ENCODE measurements around the gene DTX4. TPM values are rescaled to one million over a fixed set of nuclear protein-coding genes. Genes with fewer than 3 reads are reported as not detected.
A peak's percentile ranks its signal among the peaks of the same experiment; 100 is the strongest.

The DTX4 gene
- total RNA-seq, 2 experiments from 2014 or later, result 0.18 to 0.45 TPM

DNA sequence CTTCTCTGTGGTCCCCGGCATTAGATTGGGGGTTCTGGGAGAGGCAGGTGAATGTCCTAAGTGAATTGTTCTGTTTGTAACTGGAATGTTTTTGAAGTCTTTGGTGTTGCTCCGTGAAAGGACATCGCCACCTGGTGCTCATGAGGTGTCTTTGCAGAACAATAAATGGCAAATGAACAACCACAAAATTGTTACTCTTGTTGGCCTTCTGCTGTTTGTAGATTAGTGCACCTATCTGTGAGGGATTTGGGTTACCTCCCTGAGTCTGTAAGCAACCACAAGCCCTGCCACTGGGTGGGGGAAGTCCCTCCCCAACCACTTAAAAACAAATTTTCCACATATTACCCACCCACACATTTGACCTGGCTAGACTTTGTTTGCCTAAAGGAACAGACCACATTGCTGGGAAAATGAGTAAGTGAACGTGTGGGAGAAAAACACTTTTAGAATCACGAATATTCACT, 36.1 kb downstream of the DTX4 start:
- no peak overlapping the region for H3K4me3 Mint-ChIP-seq
- no peaks in the 10 kb centered on the region for H3K36me3 Mint-ChIP-seq (ENCODE audit: low read depth)
- peaks cover 27% of the 10 kb centered on the region for H3K27me3 Mint-ChIP-seq (ENCODE audit: low read depth)
- DNase-seq, result peak; percentile 50
- no peak overlapping the region for H3K27ac Mint-ChIP-seq
- peak; percentile 76 for ATAC-seq
- H3K4me1 Mint-ChIP-seq (ENCODE audit: low read depth), result peaks cover 17% of the 10 kb centered on the region
- no peaks in the 10 kb centered on the region for H3K9me3 Mint-ChIP-seq (ENCODE audit: insufficient read depth)
- ChIA-PET POLR2A (no interaction called here), CTCF (interaction anchor here (3.1 kb wide), 1 partner anchor 37 kb away, joined by 12 read pairs; the partner anchor contains the start of gene DTX4)

DNA sequence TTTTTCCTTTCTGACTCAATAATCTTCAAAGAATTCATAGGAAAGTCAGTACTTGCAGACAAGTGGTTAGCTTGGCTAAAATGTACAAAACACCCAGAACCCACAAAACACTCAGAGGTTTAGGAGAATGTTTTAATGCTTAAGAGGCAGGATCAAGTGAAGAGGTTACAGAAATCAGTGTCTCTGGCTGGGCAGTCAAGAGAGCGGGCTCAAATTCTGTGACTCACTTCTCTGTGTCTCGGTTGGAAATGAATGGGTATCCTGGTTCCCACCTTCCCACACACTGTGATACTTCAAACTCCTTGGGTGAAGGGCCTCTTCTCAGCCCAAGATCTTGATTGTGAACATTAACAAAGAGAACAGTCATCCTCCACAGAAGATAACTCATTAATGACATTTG, 37.0 kb downstream of the DTX4 start:
- H3K9me3 Mint-ChIP-seq (ENCODE audit: insufficient read depth), result no peaks in the 10 kb centered on the region
- no peak for ATAC-seq
- ChIA-PET POLR2A (no interaction called here), CTCF (interaction anchor here (3.1 kb wide), 1 partner anchor 38 kb away, joined by 12 read pairs; the partner anchor contains the start of gene DTX4)
- H3K36me3 Mint-ChIP-seq (ENCODE audit: low read depth), result no peaks in the 10 kb centered on the region
- DNase-seq, result no peak
- H3K4me1 Mint-ChIP-seq (ENCODE audit: low read depth), result peaks cover 17% of the 10 kb centered on the region
- no peak overlapping the region for H3K4me3 Mint-ChIP-seq
- peaks cover 29% of the 10 kb centered on the region for H3K27me3 Mint-ChIP-seq (ENCODE audit: low read depth)
- H3K27ac Mint-ChIP-seq, result no peak overlapping the region

DNA sequence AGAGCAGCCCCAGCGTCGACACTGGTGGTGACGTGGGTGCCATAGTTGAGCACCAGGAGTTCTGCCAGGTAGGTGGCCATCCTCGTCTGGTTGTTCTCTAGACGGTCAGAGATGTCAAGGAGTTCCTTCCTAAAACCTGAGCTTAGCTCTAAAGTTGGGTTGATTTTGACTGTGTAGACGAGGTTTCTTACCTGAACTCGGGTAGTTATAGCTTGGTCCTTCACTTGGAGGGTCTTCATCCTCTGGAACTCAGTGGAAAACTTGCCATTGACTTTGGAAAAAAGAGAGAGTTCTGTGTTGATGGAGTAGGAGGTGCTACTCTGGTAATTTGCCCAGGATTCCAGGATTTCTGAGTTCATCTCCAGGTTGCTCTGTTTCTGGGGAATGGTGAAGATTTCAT, 40.3 kb downstream of the DTX4 start:
- CTCF ChIA-PET, result interaction anchor here (1.1 kb wide), 1 partner anchor 11 kb away, joined by 3 read pairs; no protein-coding TSS in a partner anchor

DNA sequence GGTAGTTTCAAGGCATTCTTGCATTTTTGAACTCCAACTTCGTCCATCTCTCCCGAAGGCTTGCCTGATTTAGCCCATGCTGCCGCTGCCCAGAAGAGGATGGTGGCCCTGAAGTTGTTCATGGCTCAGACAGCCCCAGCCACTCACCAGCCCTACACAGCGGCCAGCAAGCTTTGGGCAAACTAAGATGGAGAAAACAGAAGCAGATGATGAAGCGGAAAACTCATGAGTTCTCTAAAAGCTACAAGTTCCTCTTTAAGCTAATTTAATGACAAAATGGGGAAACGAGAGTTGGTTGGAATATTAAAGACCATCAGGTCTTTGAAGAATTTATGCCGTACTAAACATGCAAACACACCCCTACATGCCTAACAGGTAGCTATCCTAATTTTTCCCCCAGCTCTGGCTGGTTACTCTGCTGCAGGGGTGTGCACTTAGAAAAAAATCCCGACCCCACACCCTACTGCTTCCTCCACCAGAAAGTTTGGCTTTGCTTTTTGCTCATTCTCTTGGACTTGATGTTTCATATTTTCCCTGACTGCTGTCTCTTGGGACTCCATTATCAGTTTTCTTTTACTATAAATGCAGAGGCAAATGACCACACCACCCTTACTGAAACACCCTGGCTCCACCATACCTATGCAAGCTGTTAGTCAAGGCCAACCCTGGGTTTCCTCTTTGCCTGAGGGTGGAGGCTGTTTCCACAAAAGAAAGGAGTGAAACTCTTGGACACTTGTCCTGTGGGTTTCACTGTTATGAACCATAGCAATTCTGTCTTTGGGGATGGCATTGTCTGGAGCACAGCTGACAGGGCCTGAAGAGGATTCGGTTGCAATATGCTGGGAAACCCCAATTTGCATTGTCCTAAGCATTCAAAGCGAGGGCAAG, 41.1 kb downstream of the DTX4 start, which contains the start of gene MPEG1:
Gene MPEG1, minus strand, starts transcription at position 184 of the 888 bp plus-strand sequence. Its CDS starts 62 bp downstream, at position 122.
- no peak for ATAC-seq
- POLR2A ChIA-PET, result no interaction called here
- no peak within 1 kb of the TSS for H3K27ac Mint-ChIP-seq
- H3K36me3 Mint-ChIP-seq (ENCODE audit: low read depth), result no peaks in the 10 kb centered on the region
- CTCF ChIA-PET, result interaction anchor here (1.1 kb wide), 1 partner anchor 11 kb away, joined by 3 read pairs; no protein-coding TSS in a partner anchor
- H3K9me3 Mint-ChIP-seq (ENCODE audit: insufficient read depth), result no peaks in the 10 kb centered on the region
- H3K4me3 Mint-ChIP-seq, result no peak within 1 kb of the TSS
- H3K27me3 Mint-ChIP-seq (ENCODE audit: low read depth), result peaks cover 22% of the 10 kb centered on the region
- DNase-seq, result no peak
- H3K4me1 Mint-ChIP-seq (ENCODE audit: low read depth), result peaks cover 19% of the 10 kb centered on the region

More for the DNA sequence above, 40.3 kb downstream of the DTX4 start:
- H3K9me3 Mint-ChIP-seq (ENCODE audit: insufficient read depth), result no peaks in the 10 kb centered on the region
- ATAC-seq (no peak), DNase-seq (no peak)
- POLR2A ChIA-PET, result no interaction called here
- no peak overlapping the region for H3K27ac Mint-ChIP-seq
- peaks cover 25% of the 10 kb centered on the region for H3K27me3 Mint-ChIP-seq (ENCODE audit: low read depth)
- no peak overlapping the region for H3K4me3 Mint-ChIP-seq
- no peaks in the 10 kb centered on the region for H3K36me3 Mint-ChIP-seq (ENCODE audit: low read depth)
- peaks cover 21% of the 10 kb centered on the region for H3K4me1 Mint-ChIP-seq (ENCODE audit: low read depth)

DNA sequence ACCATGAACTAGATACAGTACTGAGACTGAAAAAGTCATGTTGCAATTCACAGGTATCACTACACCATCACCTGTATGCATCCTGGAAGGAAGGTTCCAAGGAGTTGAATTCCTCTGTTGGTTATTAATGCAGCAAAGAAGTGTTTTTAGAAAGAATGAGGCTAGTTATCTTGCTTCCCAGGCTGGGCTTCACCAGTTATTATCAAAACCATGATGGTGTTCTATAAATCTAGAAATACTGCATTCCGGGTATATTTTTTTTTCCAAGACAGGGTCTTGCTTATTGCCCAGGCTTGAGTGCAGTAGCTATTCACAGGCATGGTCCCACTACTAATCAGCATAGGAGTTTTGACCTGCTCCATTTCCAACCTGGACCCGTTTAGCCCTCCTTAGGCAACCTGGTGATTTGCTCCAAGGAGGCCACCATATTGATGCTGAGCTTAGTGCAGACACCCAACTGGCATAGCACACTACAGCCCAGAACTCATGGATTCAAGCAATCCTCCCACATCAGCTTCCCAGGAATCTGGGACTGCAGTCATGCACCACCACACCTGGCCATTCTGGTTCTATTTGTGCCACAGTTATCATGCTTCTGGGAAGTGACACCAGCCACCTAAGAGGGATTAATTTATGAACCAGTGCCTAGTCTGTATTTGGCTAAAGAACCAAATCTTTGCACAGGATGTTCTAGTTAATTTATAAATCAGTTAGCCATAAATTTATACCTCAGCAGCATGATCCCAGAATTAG, 42.4 kb downstream of the DTX4 start:
- no peaks in the 10 kb centered on the region for H3K9me3 Mint-ChIP-seq (ENCODE audit: insufficient read depth)
- H3K4me1 Mint-ChIP-seq (ENCODE audit: low read depth), result peaks cover 13% of the 10 kb centered on the region
- DNase-seq (no peak), ATAC-seq (no peak)
- POLR2A ChIA-PET, result no interaction called here
- no peaks in the 10 kb centered on the region for H3K36me3 Mint-ChIP-seq (ENCODE audit: low read depth)
- H3K27me3 Mint-ChIP-seq (ENCODE audit: low read depth), result peaks cover 12% of the 10 kb centered on the region
- no peak overlapping the region for H3K4me3 Mint-ChIP-seq
- CTCF ChIA-PET, result interaction anchor here (1.5 kb wide), 1 partner anchor 28 kb away, joined by 4 read pairs; no protein-coding TSS in a partner anchor
- H3K27ac Mint-ChIP-seq, result no peak overlapping the region

DNA sequence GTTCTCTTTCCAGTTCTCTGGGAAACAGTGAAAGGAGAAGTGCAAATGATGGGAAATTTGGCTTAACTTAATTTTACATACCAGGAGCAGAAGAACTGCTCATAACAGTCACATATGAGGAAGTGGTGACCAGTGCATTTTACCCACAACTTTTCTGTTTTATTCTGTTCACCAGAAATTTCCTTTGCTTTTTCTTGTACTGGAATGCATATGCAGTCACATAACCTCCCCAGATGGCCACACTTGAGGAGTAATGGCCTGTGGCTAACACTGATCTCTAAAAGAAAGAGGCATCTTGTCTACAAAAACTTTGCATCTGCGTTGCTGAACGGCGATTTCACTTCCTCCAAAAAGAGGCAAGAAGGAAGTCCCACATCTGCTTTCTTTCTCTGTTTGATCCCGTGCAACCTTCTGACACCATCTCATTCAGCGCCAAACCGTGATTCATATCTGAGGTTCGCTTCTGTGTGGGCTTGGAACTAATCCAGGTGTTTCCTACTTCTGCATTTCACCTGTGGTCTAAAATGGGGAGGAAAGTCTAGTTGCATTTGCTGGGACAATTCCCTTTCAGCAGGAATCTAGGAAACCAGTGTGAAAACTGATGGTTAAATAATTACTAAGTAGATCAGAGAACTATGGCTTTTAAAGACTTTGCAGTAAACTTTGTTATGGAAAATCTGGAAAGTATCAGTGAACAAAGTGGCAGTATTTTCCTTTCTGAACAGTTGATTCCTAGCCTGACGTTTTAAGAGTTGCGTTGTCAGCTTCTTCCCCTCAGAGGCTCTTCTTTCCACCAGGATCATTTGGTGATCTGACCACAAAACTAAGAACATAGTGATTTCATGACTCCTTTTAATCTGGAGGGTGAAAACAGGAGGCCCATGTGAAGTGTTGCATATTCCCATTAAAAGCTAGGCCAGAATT, 45.0 kb downstream of the DTX4 start:
- POLR2A ChIA-PET, result no interaction called here
- Mint-ChIP-seq H3K36me3 (ENCODE audit: low read depth) (no peaks in the 10 kb centered on the region), H3K4me1 (ENCODE audit: low read depth) (peaks cover 13% of the 10 kb centered on the region), H3K27me3 (ENCODE audit: low read depth) (peaks cover 13% of the 10 kb centered on the region), H3K4me3 (no peak overlapping the region), H3K27ac (no peak overlapping the region), H3K9me3 (ENCODE audit: insufficient read depth) (no peaks in the 10 kb centered on the region)
- no peak for DNase-seq
- no peak for ATAC-seq
- CTCF ChIA-PET, result no interaction called here

DNA sequence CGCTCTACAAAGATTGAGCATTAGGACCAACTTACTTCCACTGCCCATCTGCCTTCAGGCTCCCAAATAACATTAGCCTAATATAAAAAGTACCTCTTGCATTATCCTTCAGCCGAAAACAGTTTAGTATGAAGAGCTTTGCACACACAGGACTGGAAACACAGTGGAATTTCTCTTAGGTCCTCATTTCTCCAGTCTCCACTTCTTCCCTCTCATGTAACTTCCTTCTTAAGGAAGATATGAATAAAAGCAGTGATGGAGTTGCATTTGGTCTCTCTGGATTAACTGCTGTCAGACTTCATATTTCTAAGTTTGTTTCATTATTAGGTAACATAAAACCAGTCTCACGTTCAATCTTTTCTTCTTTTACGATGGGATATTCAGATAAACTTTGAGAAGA, 46.4 kb downstream of the DTX4 start:
- Mint-ChIP-seq H3K36me3 (ENCODE audit: low read depth) (no peaks in the 10 kb centered on the region), H3K9me3 (ENCODE audit: insufficient read depth) (no peaks in the 10 kb centered on the region), H3K4me3 (no peak overlapping the region), H3K27me3 (ENCODE audit: low read depth) (peaks cover 9% of the 10 kb centered on the region), H3K27ac (no peak overlapping the region), H3K4me1 (ENCODE audit: low read depth) (peaks cover 13% of the 10 kb centered on the region)
- DNase-seq (no peak), ATAC-seq (no peak)
- ChIA-PET CTCF (interaction anchor here (1.3 kb wide), 2 partner anchors 12 to 46 kb away, joined by 3 read pairs; partner anchors contain the start of gene DTX4), POLR2A (no interaction called here)

DNA sequence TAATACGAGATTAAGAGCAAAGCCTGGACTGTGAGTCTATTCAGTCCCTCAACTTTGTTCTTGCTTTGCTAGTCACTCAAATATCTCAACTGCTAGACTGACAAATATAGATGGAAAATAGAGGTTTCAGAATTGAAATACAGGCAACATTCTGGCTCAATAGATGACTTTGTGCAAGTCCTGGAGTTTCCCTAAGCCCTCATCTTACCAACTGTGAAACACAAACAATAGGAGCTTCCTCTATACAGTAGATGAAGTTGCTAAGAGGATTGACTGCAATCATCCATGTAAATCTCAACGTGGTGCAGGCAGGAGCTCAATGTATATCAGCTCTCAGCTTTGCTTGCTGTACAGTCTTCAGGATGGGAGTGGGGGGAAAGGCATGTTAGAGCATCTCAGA, 47.0 kb downstream of the DTX4 start:
- no peaks in the 10 kb centered on the region for H3K9me3 Mint-ChIP-seq (ENCODE audit: insufficient read depth)
- POLR2A ChIA-PET, result no interaction called here
- H3K27me3 Mint-ChIP-seq (ENCODE audit: low read depth), result peaks cover 9% of the 10 kb centered on the region
- H3K4me1 Mint-ChIP-seq (ENCODE audit: low read depth), result peaks cover 15% of the 10 kb centered on the region
- ATAC-seq, result no peak
- CTCF ChIA-PET, result interaction anchor here (1.3 kb wide), 2 partner anchors 13 to 47 kb away, joined by 3 read pairs; partner anchors contain the start of gene DTX4
- no peak overlapping the region for H3K4me3 Mint-ChIP-seq
- no peaks in the 10 kb centered on the region for H3K36me3 Mint-ChIP-seq (ENCODE audit: low read depth)
- no peak overlapping the region for H3K27ac Mint-ChIP-seq
- DNase-seq, result no peak

DNA sequence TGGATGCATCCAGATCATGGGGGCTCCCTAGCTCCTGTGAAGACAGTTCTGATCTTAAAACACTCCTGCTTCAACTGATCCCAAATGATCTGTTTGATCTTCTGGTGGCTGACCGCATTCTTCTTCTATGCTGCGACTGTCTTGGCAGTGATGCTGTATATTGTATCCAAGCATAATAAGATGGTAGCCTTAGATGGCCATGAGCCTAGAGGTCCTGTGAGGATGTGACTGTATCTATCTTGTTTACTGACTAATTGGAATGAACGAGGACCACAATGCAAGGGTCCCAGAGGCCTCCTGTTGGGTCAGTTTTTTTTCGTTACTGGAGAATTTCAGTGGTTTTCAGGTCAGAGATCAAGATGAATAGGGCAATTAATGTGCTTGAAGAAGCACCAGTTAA, 47.9 kb downstream of the DTX4 start:
- Mint-ChIP-seq H3K27me3 (ENCODE audit: low read depth) (peaks cover 9% of the 10 kb centered on the region), H3K4me3 (no peak overlapping the region), H3K36me3 (ENCODE audit: low read depth) (no peaks in the 10 kb centered on the region), H3K27ac (no peak overlapping the region), H3K9me3 (ENCODE audit: insufficient read depth) (no peaks in the 10 kb centered on the region), H3K4me1 (ENCODE audit: low read depth) (peaks cover 17% of the 10 kb centered on the region)
- POLR2A ChIA-PET, result no interaction called here
- CTCF ChIA-PET, result interaction anchor here (1.3 kb wide), 1 partner anchor 48 kb away, joined by 3 read pairs; the partner anchor contains the start of gene DTX4
- ATAC-seq (no peak), DNase-seq (no peak)

DNA sequence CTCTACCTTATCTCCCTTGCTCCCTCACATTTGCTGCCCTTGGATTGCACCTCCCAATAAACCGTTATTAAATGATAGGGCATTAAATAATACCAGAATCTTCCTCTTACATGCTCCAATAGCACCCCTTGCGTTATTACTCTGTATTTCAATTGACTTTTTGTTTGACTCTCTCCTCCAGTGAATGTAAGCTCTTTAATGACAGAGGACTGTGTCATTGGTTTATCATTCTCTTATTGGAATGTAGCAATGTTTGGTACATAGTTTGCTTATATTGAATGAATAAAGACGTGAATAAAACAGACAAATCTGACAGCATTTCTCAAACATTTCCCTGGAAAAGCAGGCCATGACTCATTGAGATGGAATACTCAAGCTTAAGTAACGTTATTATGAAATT, 49.5 kb downstream of the DTX4 start:
- H3K4me1 Mint-ChIP-seq (ENCODE audit: low read depth), result peaks cover 16% of the 10 kb centered on the region
- no peak for DNase-seq
- no peaks in the 10 kb centered on the region for H3K9me3 Mint-ChIP-seq (ENCODE audit: insufficient read depth)
- ATAC-seq, result no peak
- no peak overlapping the region for H3K4me3 Mint-ChIP-seq
- POLR2A ChIA-PET, result no interaction called here
- no peaks in the 10 kb centered on the region for H3K36me3 Mint-ChIP-seq (ENCODE audit: low read depth)
- CTCF ChIA-PET, result interaction anchor here (0.6 to 1.5 kb wide), 2 partner anchors 15 to 16 kb away, joined by 3 to 6 read pairs; no protein-coding TSS in a partner anchor
- no peak overlapping the region for H3K27ac Mint-ChIP-seq
- peaks cover 7% of the 10 kb centered on the region for H3K27me3 Mint-ChIP-seq (ENCODE audit: low read depth)
